GM21528 (cell line): ENCODE data around the gene ARHGAP18.

ENCODE experiments used
- ATAC-seq: cut with Tn5 transposase; IDR thresholded peaks from one replicate; pipeline ENCODE4 v1.9.1; 2021; ENCODE audit warnings: mild to moderate bottlenecking, moderate library complexity; ENCODE audit not compliant: unreplicated experiment, low FRiP score

Gene ARHGAP18

GRCh38 chr6:129695373-129696027 lies 14.5 kb downstream of the ARHGAP18 start:
- no peak for ATAC-seq

GRCh38 chr6:129694036-129694435 lies 15.9 kb downstream of the ARHGAP18 start:
- no peak for ATAC-seq

- ATAC-seq, result no peak
Observed at GRCh38 chr6:129692467-129692866, 17.5 kb downstream of the ARHGAP18 start.

GRCh38 chr6:129691709-129692108 lies 18.3 kb downstream of the ARHGAP18 start:
- no peak for ATAC-seq

- ATAC-seq, result no peak
Observed at GRCh38 chr6:129691043-129691640, 18.8 kb downstream of the ARHGAP18 start.

GRCh38 chr6:129686941-129687627 lies 22.9 kb downstream of the ARHGAP18 start:
- ATAC-seq, result peak; percentile 79

GRCh38 chr6:129685662-129686031 lies 24.3 kb downstream of the ARHGAP18 start:
- ATAC-seq, result no peak

- ATAC-seq, result no peak
Observed at GRCh38 chr6:129684903-129685661, 24.9 kb downstream of the ARHGAP18 start.

- ATAC-seq, result no peak
Observed at GRCh38 chr6:129684323-129684884, 25.6 kb downstream of the ARHGAP18 start.

- peak; percentile 91 for ATAC-seq
Observed at GRCh38 chr6:129683601-129684322, 26.2 kb downstream of the ARHGAP18 start.

- ATAC-seq, result no peak
Observed at GRCh38 chr6:129681913-129682205, 28.1 kb downstream of the ARHGAP18 start.

GRCh38 chr6:129680633-129681032 lies 29.3 kb downstream of the ARHGAP18 start:
- ATAC-seq, result no peak

- ATAC-seq, result no peak
Observed at GRCh38 chr6:129679758-129680157, 30.2 kb downstream of the ARHGAP18 start.

- no peak for ATAC-seq
Observed at GRCh38 chr6:129679275-129679674, 30.7 kb downstream of the ARHGAP18 start.

GRCh38 chr6:129678463-129678862 lies 31.5 kb downstream of the ARHGAP18 start:
- ATAC-seq, result no peak

- ATAC-seq, result no peak
Observed at GRCh38 chr6:129677620-129678325, 32.2 kb downstream of the ARHGAP18 start.

- no peak for ATAC-seq
Observed at GRCh38 chr6:129675669-129676472, 34.1 kb downstream of the ARHGAP18 start.

GRCh38 chr6:129673748-129674147 lies 36.2 kb downstream of the ARHGAP18 start:
- ATAC-seq, result no peak
